Caco-2 (cell line): ENCODE measurements around the gene RAD18. TPM values are rescaled to one million over a fixed set of nuclear protein-coding genes. Genes with fewer than 3 reads are reported as not detected.

Experiments
- BruUV-seq: library from RNA; stranded (reverse); fragments of 400-500 nt; replicated peaks from 2 replicates; lab custom pipeline; 2021; lab: Mats Ljungman, UMichigan
- CTCF ChIA-PET: fragments of 300-600 bp; sonication (Branson Sonifier 250); formaldehyde crosslinking; loops from one replicate; lab custom pipeline; 2022; ENCODE audit warnings: antibody characterized with exemption; lab: Charles Lee
- POLR2A ChIA-PET: fragments of 300-600 bp; sonication (Branson Sonifier 250); formaldehyde crosslinking; loops from one replicate; lab custom pipeline; 2022; ENCODE audit warnings: antibody characterized with exemption; lab: Charles Lee
- DNase-seq, 2 experiments: peaks; one replicate each; pipeline versions ENCODE4 v3.0.0 to v3.0.0-alpha.2; 2020 to 2022
- H3K27me3 ChIP-seq: replicated peaks from 2 replicates; pipeline ENCODE4 v1.6.0; 2011; ENCODE audit warnings: low read length; ENCODE audit not compliant: control insufficient read depth, insufficient read depth
- H3K36me3 ChIP-seq: 2 replicates; pipeline ENCODE4 v1.5.1; 2011; ENCODE audit warnings: low read length; ENCODE audit not compliant: control insufficient read depth, insufficient read depth
- H3K4me1 ChIP-seq: fragments of 250-450 bp; sonication (Bioruptor Pico); 2 replicates; pipeline ENCODE4 v1.5.1; 2020; ENCODE audit warnings: mild to moderate bottlenecking
- H3K4me3 ChIP-seq: 2 replicates; pipeline ENCODE4 v1.5.1; 2011; ENCODE audit warnings: low read depth, mild to moderate bottlenecking, control low read depth, low read length
- H3K9me3 ChIP-seq: fragments of 250-450 bp; sonication (Bioruptor Pico); 2 replicates; pipeline ENCODE4 v1.5.1; 2020; ENCODE audit warnings: mild to moderate bottlenecking, moderate library complexity
- H3K27ac Mint-ChIP-seq: one replicate; pipeline ENCODE4 v1.8.0; 2022; ENCODE audit warnings: mixed read lengths; ENCODE audit not compliant: unreplicated experiment
- H3K27me3 Mint-ChIP-seq: one replicate; pipeline ENCODE4 v1.8.0; 2022; ENCODE audit warnings: mixed read lengths; ENCODE audit not compliant: insufficient read depth, unreplicated experiment
- H3K36me3 Mint-ChIP-seq: one replicate; pipeline ENCODE4 v1.8.0; 2022; ENCODE audit warnings: mild to moderate bottlenecking, mixed read lengths; ENCODE audit not compliant: insufficient read depth, unreplicated experiment
- H3K4me1 Mint-ChIP-seq: one replicate; pipeline ENCODE4 v1.8.0; 2022; ENCODE audit warnings: low read depth, mixed read lengths; ENCODE audit not compliant: unreplicated experiment
- H3K4me3 Mint-ChIP-seq: one replicate; pipeline ENCODE4 v1.8.0; 2022; ENCODE audit warnings: mild to moderate bottlenecking, moderate library complexity, mixed read lengths; ENCODE audit not compliant: unreplicated experiment
- H3K9me3 Mint-ChIP-seq: one replicate; pipeline ENCODE4 v1.8.0; 2022; ENCODE audit warnings: mixed read lengths; ENCODE audit not compliant: unreplicated experiment
- CTCF ChIP-seq, 2 experiments: fragments of 200-600 bp in 1 of 2; IDR thresholded peaks; 1 replicate in 1 of 2; 2 replicates in 1 of 2; pipeline versions ENCODE4 v1.5.1 to v1.8.0; 2011 to 2022; ENCODE audit warnings: antibody characterized with exemption in 1 of 2, control low read depth in 1 of 2, inconsistent platforms in 1 of 2, low read depth in 1 of 2, low read length in 1 of 2, mild to moderate bottlenecking in 1 of 2, moderate library complexity in 1 of 2; ENCODE audit not compliant: insufficient read depth in 1 of 2, severe bottlenecking in 1 of 2, unreplicated experiment in 1 of 2
- intact Hi-C: fragments of 100-400 bp; cut with micrococcal nuclease; formaldehyde crosslinking; loops from one replicate; pipeline ENCODE4 v1.10.0; 2022; ENCODE audit not compliant: unreplicated experiment
- total RNA-seq: library from RNA; stranded (reverse); gene quantifications from 2 replicates; pipeline ENCODE4 v1.2.3, GENCODE V29; 2022

The RAD18 gene
- total RNA-seq, 1 experiment from 2014 or later, result 19.3 TPM

- no peak overlapping the region for H3K4me3 ChIP-seq
- TF ChIP-seq CTCF (IDR thresholded peaks at IDR 0.05; ENCODE audit: insufficient read depth in 1 of 2, low read depth in 1 of 2, low read length in 1 of 2, severe bottlenecking in 1 of 2, unreplicated experiment in 1 of 2), result no peak
- Mint-ChIP-seq H3K27me3 (no peaks in the 10 kb centered on the region), H3K36me3 (no peaks in the 10 kb centered on the region), H3K27ac (no peak overlapping the region), H3K4me1 (peaks cover 6% of the 10 kb centered on the region), H3K9me3 (no peaks in the 10 kb centered on the region), H3K4me3 (no peak overlapping the region)
- CTCF ChIA-PET, result no interaction called here
- POLR2A ChIA-PET, result no interaction called here
- DNase-seq, result no peak
- peaks cover 16% of the 10 kb centered on the region for H3K4me1 ChIP-seq
- H3K27me3 ChIP-seq, result no peaks in the 10 kb centered on the region
- no peaks in the 10 kb centered on the region for H3K36me3 ChIP-seq
- intact Hi-C loops, result no loop called here
- no TSS peak for BruUV-seq
- H3K9me3 ChIP-seq, result no peaks in the 10 kb centered on the region
Measured at GRCh38 chr3:8838765-8839423, 124.4 kb downstream of the RAD18 start.

DNA sequence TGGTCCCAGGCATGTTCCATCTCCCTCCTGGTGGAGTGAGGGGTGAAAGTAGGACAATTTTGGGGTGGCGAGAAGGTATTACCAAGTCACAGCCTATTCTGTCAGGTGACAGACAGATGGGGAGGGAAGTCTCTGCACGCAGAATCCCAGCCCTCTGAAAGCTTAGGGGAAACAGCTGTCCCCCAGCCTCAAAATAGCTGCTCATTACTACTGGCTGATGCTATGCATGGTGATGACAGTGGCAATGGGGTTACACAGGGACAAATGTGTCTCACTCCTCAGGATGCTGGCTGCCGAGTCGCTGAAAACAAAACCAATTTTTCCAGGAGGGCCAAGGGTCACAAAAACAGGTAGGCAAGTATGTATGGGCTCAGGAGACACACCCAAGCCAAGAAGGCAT lies 125.0 kb downstream of the RAD18 start:
- Histone ChIP-seq H3K4me1 (peaks cover 16% of the 10 kb centered on the region), H3K36me3 (no peaks in the 10 kb centered on the region), H3K27me3 (no peaks in the 10 kb centered on the region), H3K9me3 (no peaks in the 10 kb centered on the region), H3K4me3 (no peak overlapping the region)
- TF ChIP-seq CTCF (IDR thresholded peaks at IDR 0.05; ENCODE audit: insufficient read depth in 1 of 2, low read depth in 1 of 2, low read length in 1 of 2, severe bottlenecking in 1 of 2, unreplicated experiment in 1 of 2), result no peak
- peaks cover 6% of the 10 kb centered on the region for H3K4me1 Mint-ChIP-seq
- ChIA-PET CTCF (no interaction called here), POLR2A (no interaction called here)
- no peak for DNase-seq
- H3K9me3 Mint-ChIP-seq, result no peaks in the 10 kb centered on the region
- no peak overlapping the region for H3K27ac Mint-ChIP-seq
- intact Hi-C loops, result no loop called here
- no peaks in the 10 kb centered on the region for H3K27me3 Mint-ChIP-seq
- no peaks in the 10 kb centered on the region for H3K36me3 Mint-ChIP-seq
- no peak overlapping the region for H3K4me3 Mint-ChIP-seq
- BruUV-seq, result no TSS peak

DNA sequence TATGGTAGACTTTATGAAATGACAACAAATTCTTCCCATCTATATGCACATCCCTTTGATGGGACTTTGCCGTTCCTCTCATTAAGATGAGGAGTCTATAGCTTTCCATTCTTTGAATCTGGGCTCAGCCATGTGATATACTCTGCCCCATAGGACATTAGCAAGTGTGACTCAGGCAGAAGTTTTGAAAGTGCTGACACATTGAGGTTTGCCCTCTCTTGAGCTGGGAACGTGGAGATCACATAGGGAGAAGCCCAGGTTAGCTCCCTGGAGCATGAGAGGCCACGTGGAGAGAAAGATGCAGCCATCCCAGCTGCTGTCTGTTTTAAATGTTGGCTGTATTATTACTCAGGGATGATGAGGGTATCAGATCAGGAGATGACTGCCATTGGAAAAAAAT lies 126.1 kb downstream of the RAD18 start:
- POLR2A ChIA-PET, result no interaction called here

More for the DNA sequence above, 126.1 kb downstream of the RAD18 start:
- DNase-seq, result no peak
- Histone ChIP-seq H3K4me1 (peaks cover 16% of the 10 kb centered on the region), H3K9me3 (no peaks in the 10 kb centered on the region), H3K36me3 (no peaks in the 10 kb centered on the region), H3K4me3 (no peak overlapping the region), H3K27me3 (no peaks in the 10 kb centered on the region)
- Mint-ChIP-seq H3K4me3 (no peak overlapping the region), H3K27ac (no peak overlapping the region), H3K4me1 (peaks cover 6% of the 10 kb centered on the region), H3K9me3 (no peaks in the 10 kb centered on the region), H3K36me3 (no peaks in the 10 kb centered on the region), H3K27me3 (no peaks in the 10 kb centered on the region)
- no TSS peak for BruUV-seq
- CTCF ChIA-PET, result no interaction called here
- intact Hi-C loops, result no loop called here
- TF ChIP-seq CTCF (IDR thresholded peaks at IDR 0.05; ENCODE audit: insufficient read depth in 1 of 2, low read depth in 1 of 2, low read length in 1 of 2, severe bottlenecking in 1 of 2, unreplicated experiment in 1 of 2), result no peak
